Forelimb muscle (tissue), 1 donor: ENCODE results near the gene KCNAB2. TPM values are rescaled to one million over a fixed set of nuclear protein-coding genes. Genes with fewer than 3 reads are reported as not detected.
"Not testable (repeated sequence)": the region's sequence is repeated elsewhere in the genome, so short reads cannot be mapped to it uniquely, and the experiment has no call there.

Source experiments
- DNase-seq: peaks from one replicate; pipeline ENCODE4 v3.0.0-alpha.2; 2013; ENCODE audit warnings: low read depth
- polyA plus RNA-seq: library from polyadenylated mRNA; unstranded; fragments of 120-200 nt; gene quantifications from one replicate; pipeline ENCODE4 v1.2.1, GENCODE V29; 2013; ENCODE audit not compliant: insufficient read length

The KCNAB2 gene
- polyA plus RNA-seq, 1 donor = 4.1 TPM

GRCh38 chr1:6010554-6010953 is 35.1 kb upstream of the KCNAB2 start:
- DNase-seq = no peak

- DNase-seq = no peak
Measured at GRCh38 chr1:6011161-6011945, 34.3 kb upstream of the KCNAB2 start.

- no peak for DNase-seq
Measured at GRCh38 chr1:6011946-6012258, 33.8 kb upstream of the KCNAB2 start.

GRCh38 chr1:6012529-6013318 is 33.0 kb upstream of the KCNAB2 start:
- no peak for DNase-seq

GRCh38 chr1:6013491-6013890 is 32.2 kb upstream of the KCNAB2 start:
- DNase-seq = no peak

GRCh38 chr1:6014130-6014999 is 31.3 kb upstream of the KCNAB2 start:
- DNase-seq = no peak

GRCh38 chr1:6016191-6016865 is 29.4 kb upstream of the KCNAB2 start:
- DNase-seq = no peak

- not testable (repeated sequence) for DNase-seq
Measured at GRCh38 chr1:6017654-6018053, 28.0 kb upstream of the KCNAB2 start.

GRCh38 chr1:6019166-6019845 is 26.4 kb upstream of the KCNAB2 start:
- no peak for DNase-seq

- DNase-seq = no peak
Measured at GRCh38 chr1:6022193-6022592, 23.5 kb upstream of the KCNAB2 start.

- no peak for DNase-seq
Measured at GRCh38 chr1:6023346-6023745, 22.3 kb upstream of the KCNAB2 start.

- DNase-seq = no peak
Measured at GRCh38 chr1:6024376-6024775, 21.3 kb upstream of the KCNAB2 start.

- no peak for DNase-seq
Measured at GRCh38 chr1:6025269-6026094, 20.2 kb upstream of the KCNAB2 start.

GRCh38 chr1:6026095-6026809 is 19.4 kb upstream of the KCNAB2 start:
- DNase-seq = no peak

GRCh38 chr1:6027591-6027990 is 18.1 kb upstream of the KCNAB2 start:
- DNase-seq = no peak

GRCh38 chr1:6028042-6028850 is 17.4 kb upstream of the KCNAB2 start:
- no peak for DNase-seq

- DNase-seq = no peak
Measured at GRCh38 chr1:6029351-6029750, 16.3 kb upstream of the KCNAB2 start.

GRCh38 chr1:6030132-6030531 is 15.6 kb upstream of the KCNAB2 start:
- DNase-seq = no peak
